Karpas-422 (cell line): ENCODE results near the gene SFXN4. TPM values are rescaled to one million over a fixed set of nuclear protein-coding genes. Genes with fewer than 3 reads are reported as not detected.

Experiments used
- DNase-seq: peaks from one replicate; pipeline ENCODE4 v3.0.0-alpha.2; 2015
- H2AFZ ChIP-seq: fragments of 200-600 bp; sonication (generic); 2 replicates; pipeline ENCODE4 v1.6.1; 2014; ENCODE audit warnings: antibody characterized with exemption, low read length, mixed read lengths
- H3K27ac ChIP-seq: fragments of 200-600 bp; sonication (generic); 2 replicates; pipeline ENCODE4 v1.5.1; 2014; ENCODE audit warnings: mild to moderate bottlenecking, low read length, moderate library complexity
- H3K27me3 ChIP-seq: fragments of 200-600 bp; sonication (generic); 2 replicates; pipeline ENCODE4 v1.6.1; 2014; ENCODE audit warnings: low read length, mixed read lengths
- H3K36me3 ChIP-seq: fragments of 200-600 bp; sonication (generic); 2 replicates; pipeline ENCODE4 v1.6.1; 2014; ENCODE audit warnings: low read length, mixed read lengths; ENCODE audit not compliant: insufficient read depth
- H3K4me1 ChIP-seq: fragments of 200-600 bp; sonication (generic); 2 replicates; pipeline ENCODE4 v1.6.1; 2014; ENCODE audit warnings: mild to moderate bottlenecking, low read length, mixed read lengths
- H3K4me2 ChIP-seq: fragments of 200-600 bp; sonication (generic); 2 replicates; pipeline ENCODE4 v1.6.1; 2014; ENCODE audit warnings: low read length, low read depth, mild to moderate bottlenecking; ENCODE audit not compliant: poor library complexity, severe bottlenecking
- H3K4me3 ChIP-seq: fragments of 200-600 bp; sonication (generic); 2 replicates; pipeline ENCODE4 v1.5.1; 2014; ENCODE audit warnings: mild to moderate bottlenecking, antibody characterized with exemption, low read length, mixed read lengths
- H3K79me2 ChIP-seq: fragments of 200-600 bp; sonication (generic); 2 replicates; pipeline ENCODE4 v1.6.1; 2014; ENCODE audit warnings: mild to moderate bottlenecking, low read length, mixed read lengths
- H3K9ac ChIP-seq: fragments of 200-600 bp; sonication (generic); 2 replicates; pipeline ENCODE4 v1.6.0; 2014; ENCODE audit warnings: low read length
- H3K9me2 ChIP-seq: fragments of 200-600 bp; sonication (generic), shearing (Covaris generic); replicated peaks from 2 replicates; pipeline ENCODE4 v1.6.0; 2014; ENCODE audit warnings: mild to moderate bottlenecking, low read length, moderate library complexity; ENCODE audit not compliant: insufficient read depth
- H3K9me3 ChIP-seq: fragments of 300-700, 200-600 bp; sonication (generic); 2 replicates; pipeline ENCODE4 v1.6.1; 2014; ENCODE audit warnings: low read length, mixed read lengths
- H4K20me1 ChIP-seq: fragments of 200-600 bp; sonication (generic); 2 replicates; pipeline ENCODE4 v1.6.1; 2014; ENCODE audit warnings: mild to moderate bottlenecking, antibody characterized with exemption, low read length, low read depth; ENCODE audit not compliant: insufficient read depth
- total RNA-seq: library from RNA; depleted of rRNA; stranded (reverse); fragments of >200 nt; shearing (Covaris generic); gene quantifications from 2 replicates; pipeline ENCODE4 v1.2.3, GENCODE V29; 2014; ENCODE audit warnings: low replicate concordance; rRNA removed

SFXN4 gene, protein sequence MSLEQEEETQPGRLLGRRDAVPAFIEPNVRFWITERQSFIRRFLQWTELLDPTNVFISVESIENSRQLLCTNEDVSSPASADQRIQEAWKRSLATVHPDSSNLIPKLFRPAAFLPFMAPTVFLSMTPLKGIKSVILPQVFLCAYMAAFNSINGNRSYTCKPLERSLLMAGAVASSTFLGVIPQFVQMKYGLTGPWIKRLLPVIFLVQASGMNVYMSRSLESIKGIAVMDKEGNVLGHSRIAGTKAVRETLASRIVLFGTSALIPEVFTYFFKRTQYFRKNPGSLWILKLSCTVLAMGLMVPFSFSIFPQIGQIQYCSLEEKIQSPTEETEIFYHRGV
- 43.7 and 48.2 TPM in 2 replicates for total RNA-seq

DNA sequence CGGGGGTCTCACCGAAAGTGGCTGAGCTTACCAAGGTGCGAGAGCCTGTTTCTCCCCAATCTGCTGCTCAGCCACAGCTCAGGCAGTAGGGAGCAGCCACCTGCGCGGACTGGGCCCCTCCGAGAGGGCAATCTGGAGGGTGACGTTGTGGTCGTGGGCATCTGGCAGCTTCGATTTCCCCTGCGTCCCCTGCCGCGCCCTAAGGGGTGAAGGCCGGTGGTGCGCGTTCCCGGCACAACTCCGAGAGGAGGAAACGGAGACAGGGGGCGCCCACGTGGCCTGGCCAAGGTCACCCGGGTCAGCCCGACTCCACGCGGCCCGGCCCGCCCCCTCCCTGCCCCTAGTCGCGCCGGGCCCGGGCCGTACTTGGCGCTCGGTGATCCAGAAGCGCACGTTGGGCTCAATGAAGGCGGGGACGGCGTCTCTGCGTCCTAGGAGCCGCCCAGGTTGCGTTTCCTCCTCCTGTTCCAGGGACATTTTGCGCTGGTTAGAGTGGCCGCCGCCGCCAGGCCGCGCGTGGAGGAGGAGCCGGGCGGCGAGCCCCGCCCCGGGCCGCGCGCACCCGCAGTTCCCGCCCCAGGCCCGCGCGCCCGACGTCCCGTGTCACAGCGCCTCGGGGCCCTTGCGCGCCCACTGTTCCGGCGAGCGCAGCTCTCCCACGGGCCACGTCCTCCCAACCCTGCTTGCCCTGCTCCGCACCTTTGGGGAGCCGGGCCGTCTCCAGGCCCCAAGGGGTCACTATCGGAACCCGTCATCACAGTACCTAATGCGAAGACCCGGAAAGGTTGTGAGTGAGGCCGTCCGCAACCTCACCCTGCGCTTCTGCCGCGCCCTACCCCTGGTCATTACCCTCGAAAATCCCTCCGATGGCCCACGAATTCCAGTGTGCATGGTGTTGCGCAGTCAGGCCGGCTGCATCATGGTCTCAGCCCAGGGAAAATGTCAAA lies at the start of gene SFXN4:
TSS of gene SFXN4 (minus strand) at position 544 of the 947 bp plus-strand sequence. CDS start at position 477, 67 bp downstream.
- H2AFZ ChIP-seq = peak within 1 kb of the TSS; percentile 63; the same call in 1 of the 2 replicates
- no peaks in the 10 kb centered on the region for H3K9me3 ChIP-seq
- H3K9me2 ChIP-seq = no peaks in the 10 kb centered on the region
- H4K20me1 ChIP-seq = no peaks in the 10 kb centered on the region
- peaks cover 82% of the 10 kb centered on the region for H3K4me1 ChIP-seq
- peaks cover 36% of the 10 kb centered on the region for H3K79me2 ChIP-seq
- H3K4me2 ChIP-seq = peak within 1 kb of the TSS; percentile 83
- H3K27me3 ChIP-seq = no peaks in the 10 kb centered on the region
- H3K27ac ChIP-seq = peak within 1 kb of the TSS; percentile 91
- peak within 1 kb of the TSS; percentile 95 for H3K9ac ChIP-seq
- H3K36me3 ChIP-seq = peaks cover 45% of the 10 kb centered on the region
- peak; percentile 94 for DNase-seq
- peak within 1 kb of the TSS; percentile 92 for H3K4me3 ChIP-seq

DNA sequence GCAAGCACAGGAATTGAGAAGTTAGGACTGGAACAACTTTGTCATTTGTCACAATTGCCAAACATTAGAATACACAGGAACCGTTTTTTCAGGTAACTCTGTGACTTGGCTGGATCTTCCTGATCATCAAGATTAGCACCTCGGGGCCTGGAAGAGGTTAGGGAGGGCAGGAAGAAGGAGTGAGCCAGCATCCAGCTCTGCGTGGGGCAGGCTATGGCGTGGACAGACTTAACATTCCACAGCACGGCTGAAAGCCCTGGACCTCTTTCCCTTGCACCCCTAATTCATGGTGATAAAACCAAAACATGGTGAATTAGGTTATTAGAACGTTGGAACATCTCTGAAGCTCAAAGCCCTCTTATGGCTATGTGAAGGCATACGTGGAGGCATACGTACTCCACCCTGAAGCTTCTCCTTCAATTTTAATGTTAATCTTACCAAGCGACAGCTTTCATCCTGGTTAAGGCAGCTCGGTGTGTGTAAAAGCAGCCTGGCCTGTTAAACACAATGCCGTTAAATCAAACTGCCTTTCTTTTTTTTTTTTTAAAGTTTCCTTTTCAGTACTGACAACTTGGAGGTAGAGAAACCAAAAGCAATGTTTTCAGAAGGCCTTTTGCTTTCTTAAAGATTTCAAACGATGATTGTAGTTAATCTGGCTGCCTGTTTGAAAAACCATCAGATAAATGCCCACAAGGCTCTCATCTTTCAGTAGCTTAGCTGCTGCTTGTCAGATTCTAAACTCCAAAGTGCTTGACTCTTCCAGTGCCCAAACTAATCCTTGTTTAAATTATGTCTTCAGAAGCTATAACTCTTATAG lies 46.3 kb upstream of the SFXN4 start:
- Histone ChIP-seq H3K36me3 (no peaks in the 10 kb centered on the region), H3K9me3 (no peaks in the 10 kb centered on the region), H4K20me1 (no peaks in the 10 kb centered on the region), H3K9ac (no peak overlapping the region), H3K4me2 (no peak overlapping the region), H3K4me3 (no peak overlapping the region), H3K79me2 (no peaks in the 10 kb centered on the region), H3K4me1 (peaks cover 35% of the 10 kb centered on the region), H3K27me3 (no peaks in the 10 kb centered on the region), H3K27ac (no peak overlapping the region), H3K9me2 (no peaks in the 10 kb centered on the region), H2AFZ (no peak overlapping the region)
- no peak for DNase-seq

DNA sequence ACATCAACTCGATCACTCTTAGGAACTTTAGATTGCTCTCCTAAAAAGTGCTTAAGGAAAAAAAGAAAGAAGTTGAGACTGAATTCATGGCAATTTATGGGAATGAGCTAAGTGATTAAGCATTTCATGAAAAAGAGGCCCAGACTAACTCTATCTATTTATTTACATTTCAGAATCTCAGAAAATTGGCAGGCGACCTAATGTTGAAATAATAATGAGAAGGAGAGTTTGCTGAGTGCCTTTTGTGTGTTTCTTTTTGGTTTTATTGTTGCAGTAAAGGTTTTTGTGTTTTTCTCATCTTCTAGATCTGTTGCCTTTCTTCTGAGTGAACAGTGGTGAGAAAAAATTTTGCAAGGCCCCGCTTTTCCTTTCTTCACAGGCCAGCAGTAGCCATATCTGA lies 45.7 kb upstream of the SFXN4 start:
- Histone ChIP-seq H3K4me1 (peaks cover 39% of the 10 kb centered on the region), H3K9me2 (no peaks in the 10 kb centered on the region), H3K4me2 (no peak overlapping the region), H2AFZ (no peak overlapping the region), H4K20me1 (no peaks in the 10 kb centered on the region), H3K79me2 (no peaks in the 10 kb centered on the region), H3K27me3 (no peaks in the 10 kb centered on the region), H3K9me3 (no peaks in the 10 kb centered on the region), H3K9ac (no peak overlapping the region), H3K4me3 (no peak overlapping the region), H3K36me3 (no peaks in the 10 kb centered on the region), H3K27ac (no peak overlapping the region)
- no peak for DNase-seq

DNA sequence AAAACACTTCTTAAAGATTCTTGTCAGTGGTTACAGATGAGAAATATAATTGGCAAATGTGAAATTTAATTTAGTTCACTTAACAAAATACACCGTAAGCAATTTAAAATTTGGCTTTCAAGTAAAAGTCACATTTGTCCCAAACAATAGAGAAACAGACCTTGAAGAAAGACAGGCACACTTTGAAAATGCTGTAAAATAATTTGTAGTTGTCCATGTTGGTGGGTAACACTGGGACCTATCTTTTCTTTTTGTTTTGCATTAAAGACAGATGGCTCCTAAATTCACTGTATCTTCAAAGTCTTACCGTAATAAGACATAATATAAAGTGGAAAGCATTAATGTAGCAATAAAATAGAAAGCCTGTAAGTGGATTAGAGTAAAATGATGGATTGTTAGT lies 45.1 kb upstream of the SFXN4 start:
- peaks cover 38% of the 10 kb centered on the region for H3K4me1 ChIP-seq
- no peaks in the 10 kb centered on the region for H4K20me1 ChIP-seq
- H3K79me2 ChIP-seq = no peaks in the 10 kb centered on the region
- H3K9me2 ChIP-seq = no peaks in the 10 kb centered on the region
- DNase-seq = no peak
- no peak overlapping the region for H3K9ac ChIP-seq
- H3K9me3 ChIP-seq = no peaks in the 10 kb centered on the region
- H3K27me3 ChIP-seq = no peaks in the 10 kb centered on the region
- no peak overlapping the region for H2AFZ ChIP-seq
- H3K4me2 ChIP-seq = no peak overlapping the region
- H3K4me3 ChIP-seq = no peak overlapping the region
- H3K27ac ChIP-seq = no peak overlapping the region
- no peaks in the 10 kb centered on the region for H3K36me3 ChIP-seq

DNA sequence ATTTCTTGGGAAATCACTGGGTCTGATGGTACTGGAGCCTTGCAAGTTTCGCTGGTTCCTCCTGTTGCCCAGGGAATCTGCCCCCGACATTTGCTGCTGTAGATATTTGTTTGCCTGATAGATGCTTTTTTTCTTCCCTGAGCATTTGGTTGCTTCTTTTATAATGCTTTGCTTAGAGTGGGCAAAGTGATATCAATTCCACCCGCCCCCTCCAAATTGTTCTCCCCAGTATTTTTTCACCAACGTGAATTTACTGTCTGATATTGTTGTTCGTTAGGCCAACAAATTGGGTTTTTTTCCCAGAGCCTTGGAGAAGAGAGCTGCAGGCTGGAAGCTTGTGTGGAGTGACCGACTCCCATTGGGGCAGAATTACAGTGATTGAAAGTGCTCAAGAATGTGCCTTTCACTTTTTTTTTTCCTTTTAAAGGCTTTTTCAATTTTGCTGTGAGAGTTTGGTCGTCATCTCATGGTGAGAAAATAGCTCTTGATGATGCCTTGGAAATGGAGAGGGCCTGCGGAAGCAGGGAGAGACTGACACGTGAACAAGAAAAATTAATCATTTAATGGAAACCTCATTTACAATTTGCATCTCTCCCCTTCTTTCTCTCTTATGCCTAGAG lies 44.3 kb upstream of the SFXN4 start:
- no peaks in the 10 kb centered on the region for H3K9me3 ChIP-seq
- no peak overlapping the region for H3K27ac ChIP-seq
- DNase-seq = no peak
- peak overlapping the region; percentile 96 for H3K4me2 ChIP-seq
- H3K4me1 ChIP-seq = peaks cover 31% of the 10 kb centered on the region
- no peaks in the 10 kb centered on the region for H4K20me1 ChIP-seq
- H3K4me3 ChIP-seq = peak overlapping the region; percentile 90; the same call in 1 of the 2 replicates
- H3K9ac ChIP-seq = peak overlapping the region; percentile 78
- H3K27me3 ChIP-seq = no peaks in the 10 kb centered on the region
- H3K36me3 ChIP-seq = no peaks in the 10 kb centered on the region
- H3K9me2 ChIP-seq = no peaks in the 10 kb centered on the region
- H3K79me2 ChIP-seq = no peaks in the 10 kb centered on the region
- 0 out of 2 replicates have a peak overlapping the region, but pooled peaks have one; percentile 52 for H2AFZ ChIP-seq

DNA sequence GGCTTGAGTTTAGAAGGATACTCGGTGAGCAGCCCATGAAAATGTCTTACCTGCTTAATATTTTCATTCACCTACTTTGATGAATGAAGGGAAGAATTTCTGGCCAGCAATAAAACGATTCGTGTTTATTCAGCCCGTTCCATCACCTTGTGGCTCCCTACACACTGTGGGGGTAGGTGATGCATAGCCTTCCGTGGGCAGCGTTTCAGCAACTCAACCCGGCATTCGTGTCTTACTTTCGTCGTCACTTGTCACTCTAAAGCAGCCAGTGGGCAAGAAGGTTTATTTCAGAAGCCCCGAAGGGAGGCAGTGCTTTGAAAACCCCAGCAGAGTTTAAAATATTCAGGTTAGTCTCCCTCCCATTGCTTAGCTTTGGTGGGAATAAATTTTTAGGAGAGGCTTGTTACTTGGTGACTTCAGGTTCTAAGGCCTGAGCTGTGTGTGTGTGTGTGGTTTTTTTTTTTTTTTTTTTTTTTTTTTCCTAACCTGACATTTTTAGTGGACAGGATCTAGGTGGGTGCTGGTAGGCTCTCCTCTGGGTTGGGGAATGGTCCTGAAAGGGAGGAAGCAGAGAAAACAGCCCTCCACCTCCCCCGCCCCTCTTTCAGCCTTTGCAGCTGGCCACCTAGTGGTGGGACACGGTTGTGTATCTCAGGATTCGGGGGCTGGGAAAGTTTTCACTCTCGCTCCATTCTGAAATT lies 43.7 kb upstream of the SFXN4 start:
- H3K79me2 ChIP-seq = no peaks in the 10 kb centered on the region
- H3K27me3 ChIP-seq = no peaks in the 10 kb centered on the region
- H2AFZ ChIP-seq = peak overlapping the region; percentile 58; the same call in 1 of the 2 replicates
- no peaks in the 10 kb centered on the region for H3K36me3 ChIP-seq
- H3K9ac ChIP-seq = peak overlapping the region; percentile 78
- H3K9me2 ChIP-seq = no peaks in the 10 kb centered on the region
- H3K4me2 ChIP-seq = peak overlapping the region; percentile 96
- peak; percentile 75 for DNase-seq
- H3K4me1 ChIP-seq = peaks cover 31% of the 10 kb centered on the region
- H3K27ac ChIP-seq = no peak overlapping the region
- H4K20me1 ChIP-seq = no peaks in the 10 kb centered on the region
- no peaks in the 10 kb centered on the region for H3K9me3 ChIP-seq
- H3K4me3 ChIP-seq = peak overlapping the region; percentile 90

DNA sequence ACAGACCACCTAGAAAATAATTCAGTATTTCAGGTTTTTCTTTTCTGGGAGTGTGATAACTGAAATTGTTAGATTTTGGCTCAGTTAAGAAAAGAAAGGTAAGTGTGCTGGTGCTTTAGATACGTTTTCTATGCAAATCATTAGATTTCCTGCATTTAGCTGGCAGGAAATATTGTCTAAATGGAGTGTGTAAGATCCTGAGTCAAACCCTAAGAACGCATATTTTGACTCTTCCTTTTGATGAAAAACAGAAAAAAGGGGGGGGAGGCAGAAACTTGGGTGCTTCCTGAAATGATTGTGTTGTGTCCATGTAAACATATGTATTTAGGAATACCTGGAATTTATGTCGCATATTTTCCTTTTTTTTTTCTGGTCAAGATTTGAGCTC lies 43.0 kb upstream of the SFXN4 start:
- no peaks in the 10 kb centered on the region for H4K20me1 ChIP-seq
- peak overlapping the region; percentile 96 for H3K4me2 ChIP-seq
- DNase-seq = peak; percentile 48
- H3K4me1 ChIP-seq = peaks cover 31% of the 10 kb centered on the region
- H3K27ac ChIP-seq = no peak overlapping the region
- peak overlapping the region; percentile 78 for H3K9ac ChIP-seq
- H2AFZ ChIP-seq = peak overlapping the region; percentile 83; the same call in 1 of the 2 replicates
- H3K27me3 ChIP-seq = no peaks in the 10 kb centered on the region
- H3K79me2 ChIP-seq = no peaks in the 10 kb centered on the region
- H3K9me3 ChIP-seq = no peaks in the 10 kb centered on the region
- peak overlapping the region; percentile 90 for H3K4me3 ChIP-seq
- H3K36me3 ChIP-seq = no peaks in the 10 kb centered on the region
- no peaks in the 10 kb centered on the region for H3K9me2 ChIP-seq
